SK-N-MC (cell line): Measurements from ENCODE around the gene ESPN.

ENCODE experiments used
- EZH2 ChIP-seq: fragments of 200-600 bp; sonication (generic); IDR thresholded peaks from one replicate; pipeline ENCODE4 v1.6.1; 2017; ENCODE audit warnings: antibody characterized with exemption
- FOXP2 ChIP-seq: optimal IDR thresholded peaks from 2 replicates; pipeline ENCODE3; 2011; ENCODE audit warnings: mild to moderate bottlenecking, moderate library complexity; ENCODE audit not compliant: insufficient read depth; ENCODE audit errors: extremely low read length, control extremely low read depth
- POLR2AphosphoS5 ChIP-seq: IDR thresholded peaks from 2 replicates; pipeline ENCODE4 v1.6.1; 2012; ENCODE audit warnings: mild to moderate bottlenecking, low read depth, low read length, borderline replicate concordance

GRCh38 chr1:6481820-6482219 is 57.2 kb downstream of the ESPN start:
- TF ChIP-seq EZH2 (no peak), POLR2AphosphoS5 (no peak), FOXP2 (no peak)
